GM18520 (cell line): ENCODE measurements around the gene IGF2R.
"Not testable (repeated sequence)": the region's sequence is repeated elsewhere in the genome, so short reads cannot be mapped to it uniquely, and the experiment has no call there.

Experiments
- ATAC-seq: cut with Tn5 transposase; IDR thresholded peaks from one replicate; pipeline ENCODE4 v1.9.1; 2021; ENCODE audit not compliant: unreplicated experiment

IGF2R gene

DNA sequence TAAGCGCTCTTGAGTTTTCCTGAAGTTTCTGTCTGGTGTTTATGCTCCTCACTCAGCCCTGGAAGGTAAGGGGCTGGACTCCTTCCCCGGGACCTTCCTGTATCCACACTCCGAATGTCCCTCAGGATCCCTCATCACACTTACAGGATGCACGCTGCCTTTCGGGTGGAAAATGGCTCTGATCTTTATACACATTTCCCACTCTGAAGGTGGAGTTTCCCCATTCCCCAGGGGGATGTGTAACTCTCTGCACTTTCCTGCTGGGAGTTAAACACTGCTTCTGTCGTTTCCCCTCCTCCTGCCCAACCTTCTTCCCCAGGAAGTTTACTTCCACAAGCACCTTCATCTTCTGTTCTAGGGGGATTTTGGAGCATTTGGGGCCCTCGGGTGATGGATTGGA lies 17.1 kb upstream of the IGF2R start:
- no peak for ATAC-seq

GRCh38 chr6:159952289-159953005 lies 16.4 kb upstream of the IGF2R start:
- ATAC-seq, result no peak

- ATAC-seq, result no peak
These were observed 15.7 kb upstream of the IGF2R start for GRCh38 chr6:159953091-159953601.

- ATAC-seq, result no peak
These were observed 12.9 kb upstream of the IGF2R start for GRCh38 chr6:159955945-159956361.

- no peak for ATAC-seq
These were observed 11.7 kb upstream of the IGF2R start for GRCh38 chr6:159957071-159957673.

DNA sequence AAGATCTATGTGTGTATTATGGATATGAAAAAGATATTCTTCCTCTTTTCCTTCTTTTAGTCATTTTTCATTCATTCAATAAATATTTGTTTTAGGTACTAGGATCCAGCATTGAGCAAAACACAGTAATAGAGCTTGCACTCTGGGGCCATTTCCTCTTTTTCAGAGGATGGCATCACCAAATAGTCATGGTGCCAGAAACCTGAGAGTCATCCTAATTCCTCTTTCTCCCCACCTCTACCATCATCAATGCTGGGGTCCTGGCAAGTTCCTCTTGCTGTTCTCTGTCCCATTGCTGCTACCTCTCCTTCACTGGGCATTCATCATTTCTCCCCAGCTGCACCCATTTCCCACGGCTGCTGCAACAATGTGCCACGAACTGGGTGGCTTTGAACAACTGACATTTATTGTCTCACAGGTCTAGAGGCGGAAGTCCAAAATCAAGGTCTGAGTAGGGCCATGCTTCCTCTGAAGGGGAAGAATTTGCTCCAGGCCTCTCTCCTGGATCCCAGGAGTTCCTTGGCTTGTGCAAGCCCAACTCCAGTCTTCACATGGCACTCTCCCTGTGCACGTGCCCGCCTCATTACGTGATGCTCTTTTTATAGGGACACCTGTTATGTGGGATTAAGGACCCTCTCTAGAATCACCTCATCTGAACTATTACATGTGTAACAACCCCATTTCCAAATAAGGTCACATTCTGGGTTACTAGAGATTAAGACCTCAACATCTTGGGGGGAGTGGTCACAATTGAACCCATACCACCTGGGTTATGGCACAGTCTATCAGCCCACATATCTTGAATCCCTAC lies 9.5 kb upstream of the IGF2R start:
- no peak for ATAC-seq

DNA sequence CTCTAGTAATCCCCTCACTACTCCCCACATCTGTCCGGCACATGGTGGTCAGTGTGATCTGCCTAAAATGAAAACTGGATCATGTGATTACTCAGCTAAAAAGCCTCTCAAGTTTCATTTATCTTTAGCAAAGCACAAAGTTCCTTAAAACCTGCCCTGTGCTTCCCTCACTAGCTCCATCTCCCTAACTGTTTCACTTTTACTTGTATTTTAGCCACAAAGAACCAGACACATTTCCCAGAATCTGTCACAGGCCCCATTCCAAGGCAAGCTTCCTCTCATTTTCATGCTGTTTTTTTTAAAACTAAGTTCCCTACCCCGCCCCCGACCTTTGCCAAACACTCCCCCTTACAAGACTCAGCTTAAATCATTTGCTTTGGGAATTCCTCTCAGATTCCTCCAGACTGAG lies 8.9 kb upstream of the IGF2R start:
- no peak for ATAC-seq

GRCh38 chr6:159960485-159960884 lies 8.4 kb upstream of the IGF2R start:
- no peak for ATAC-seq

- no peak for ATAC-seq
These were observed 7.4 kb upstream of the IGF2R start for GRCh38 chr6:159961528-159961927.

DNA sequence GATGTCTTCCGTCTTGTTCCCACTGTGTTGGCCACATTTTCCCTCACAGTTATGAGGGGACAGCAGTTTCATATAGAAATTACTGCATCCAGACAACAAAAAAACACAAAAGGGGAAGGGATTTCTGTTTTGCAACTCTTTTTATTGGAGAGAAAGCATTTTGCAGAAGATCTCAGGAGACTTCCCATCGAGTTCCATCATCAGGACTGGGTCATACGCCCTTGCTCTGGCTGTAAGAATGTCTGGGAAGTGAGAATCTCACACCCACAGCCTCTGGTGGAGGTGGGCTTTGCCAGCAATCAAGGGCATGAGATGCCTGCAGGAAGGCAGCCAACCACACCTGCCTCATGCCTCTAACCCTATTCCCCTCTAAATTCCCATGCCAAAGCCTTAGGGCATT lies 5.8 kb upstream of the IGF2R start:
- no peak for ATAC-seq

- ATAC-seq, result no peak
These were observed 4.8 kb upstream of the IGF2R start for GRCh38 chr6:159964046-159964445.

DNA sequence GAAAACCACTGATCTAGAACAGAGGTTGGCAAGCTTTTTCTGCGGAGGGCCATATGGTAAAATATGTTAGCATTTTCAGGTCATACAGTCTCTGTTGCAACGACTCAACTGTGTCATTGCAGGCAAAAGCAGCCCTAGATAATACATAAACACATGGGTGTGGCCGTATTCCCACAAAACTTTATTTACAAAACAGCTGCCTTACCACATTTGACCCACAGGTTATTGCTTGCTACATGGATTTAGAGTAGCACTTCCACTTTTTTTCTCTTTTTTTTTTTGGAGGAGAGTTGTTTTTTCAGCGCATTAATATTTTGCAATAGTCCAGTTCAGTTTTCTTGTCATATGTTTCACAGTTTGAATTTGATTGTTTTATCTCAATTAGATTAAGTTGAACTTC lies 2.5 kb upstream of the IGF2R start:
- no peak for ATAC-seq

GRCh38 chr6:159966981-159967380 lies 1.9 kb upstream of the IGF2R start:
- no peak for ATAC-seq

DNA sequence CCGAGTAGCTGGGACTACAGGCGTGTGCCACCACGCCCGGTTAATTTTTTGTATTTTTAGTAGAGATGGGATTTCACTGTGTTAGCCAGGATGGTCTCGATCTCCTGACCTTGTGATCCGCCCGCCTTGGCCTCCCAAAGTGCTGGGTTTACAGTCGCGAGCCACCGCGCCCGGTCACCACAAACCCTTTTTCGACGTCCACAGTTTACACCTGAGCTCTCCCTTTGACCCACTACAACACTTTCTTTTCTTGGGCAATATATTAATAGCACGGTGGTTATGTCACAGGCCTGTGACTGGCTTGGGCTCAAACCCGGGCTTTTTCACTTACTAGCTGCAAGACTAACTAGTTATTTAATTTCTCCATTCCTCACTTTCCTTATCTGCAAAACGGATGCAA lies 1.3 kb upstream of the IGF2R start:
- ATAC-seq, result not testable (repeated sequence)

DNA sequence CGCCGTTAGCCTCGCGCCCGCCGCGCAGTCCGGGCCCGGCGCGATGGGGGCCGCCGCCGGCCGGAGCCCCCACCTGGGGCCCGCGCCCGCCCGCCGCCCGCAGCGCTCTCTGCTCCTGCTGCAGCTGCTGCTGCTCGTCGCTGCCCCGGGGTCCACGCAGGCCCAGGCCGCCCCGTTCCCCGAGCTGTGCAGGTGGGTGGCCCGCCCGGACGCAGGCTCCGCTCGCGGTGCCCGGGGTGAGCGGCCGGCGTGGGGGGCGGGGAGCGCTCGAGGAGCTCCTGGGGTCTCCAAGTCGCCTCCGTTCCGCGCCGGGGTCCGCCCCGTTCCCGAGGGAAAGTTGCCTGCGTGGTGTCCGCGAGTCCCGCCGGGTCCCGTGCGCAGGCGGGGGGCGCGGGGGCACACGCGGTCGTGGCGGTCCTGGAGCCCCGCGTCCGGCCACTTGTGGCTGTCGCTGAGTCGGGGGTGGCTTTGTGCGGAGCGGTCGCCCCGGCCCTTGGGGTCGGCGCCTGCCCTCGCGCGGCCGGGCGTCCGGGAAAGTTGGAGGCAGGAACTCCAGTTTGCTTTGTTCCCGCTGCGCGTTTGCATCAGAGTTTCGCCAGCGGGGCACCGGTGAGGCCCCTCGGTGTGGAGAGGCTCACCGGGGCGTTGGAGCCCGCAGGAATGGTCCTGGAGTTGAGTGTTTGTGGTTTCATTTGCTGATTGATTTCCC lies 476 bp downstream of the IGF2R start:
- peak; percentile 15 for ATAC-seq

DNA sequence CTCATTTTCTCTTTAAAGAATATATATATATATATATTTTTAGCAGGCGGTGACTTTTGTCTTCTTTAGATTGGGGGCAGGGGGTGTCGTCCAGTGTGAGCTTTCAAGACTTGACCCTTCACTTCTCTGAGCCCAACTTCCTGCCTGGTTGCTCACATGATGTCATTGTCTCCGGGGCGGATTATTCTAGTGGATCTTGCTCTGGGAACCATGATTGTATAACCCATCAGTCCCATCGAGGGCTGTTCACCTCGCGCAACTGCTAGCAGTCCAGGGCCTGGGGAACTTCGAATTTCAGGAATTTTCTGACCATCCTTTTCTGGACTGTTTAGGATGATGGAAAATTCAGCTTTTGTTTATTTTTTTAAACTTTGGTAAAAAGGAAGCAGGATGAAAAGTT lies 1.0 kb downstream of the IGF2R start:
- ATAC-seq, result no peak

- ATAC-seq, result no peak
These were observed 1.8 kb downstream of the IGF2R start for GRCh38 chr6:159970659-159971063.

GRCh38 chr6:159971341-159972178 lies 2.7 kb downstream of the IGF2R start:
- no peak for ATAC-seq

GRCh38 chr6:159972506-159973268 lies 3.8 kb downstream of the IGF2R start:
- no peak for ATAC-seq

DNA sequence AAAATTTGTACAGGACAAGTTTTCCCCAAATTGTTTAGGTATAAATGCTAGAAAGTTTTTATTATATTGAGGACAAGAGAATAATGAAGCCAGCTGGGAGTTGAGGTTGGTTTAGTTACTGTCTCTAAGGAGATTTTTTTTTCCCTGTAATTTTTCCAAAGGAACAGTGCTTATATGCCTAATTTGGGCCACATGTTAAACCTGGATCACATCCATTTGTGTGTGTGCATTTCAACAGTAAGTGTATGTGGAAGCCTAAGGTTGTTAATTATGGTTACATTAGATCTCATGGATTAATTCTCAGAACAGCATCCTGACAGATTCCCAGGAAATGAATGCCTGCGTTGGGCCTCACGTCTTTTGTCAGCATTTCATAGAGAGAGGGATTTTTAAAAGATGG lies 4.5 kb downstream of the IGF2R start:
- ATAC-seq, result no peak
